ENCODE measurements around the gene SND1. TPM values are rescaled to one million over a fixed set of nuclear protein-coding genes. Genes with fewer than 3 reads are reported as not detected.
"Not testable (repeated sequence)": the region's sequence is repeated elsewhere in the genome, so short reads cannot be mapped to it uniquely, and the experiment has no call there.

SND1 gene
- total RNA-seq, 1 experiment from 2014 or later, result 106 TPM

- DNase-seq (ENCODE audit: low read depth), result no peak
- in situ Hi-C loops (cut with HindIII; ENCODE audit: low pct_unique_long_range_greater_than_20kb, low sequenced_read_pairs), result no loop called here
Measured at GRCh38 chr7:127900141-127900540, 248.1 kb downstream of the SND1 start.

GRCh38 chr7:127900732-127901685, 249.0 kb downstream of the SND1 start:
- DNase-seq (ENCODE audit: low read depth), result no peak
- in situ Hi-C loops (cut with HindIII; ENCODE audit: low pct_unique_long_range_greater_than_20kb, low sequenced_read_pairs), result no loop called here

GRCh38 chr7:127901895-127902703, 250.1 kb downstream of the SND1 start:
- DNase-seq (ENCODE audit: low read depth), result no peak
- in situ Hi-C loops (cut with HindIII; ENCODE audit: low pct_unique_long_range_greater_than_20kb, low sequenced_read_pairs), result no loop called here

GRCh38 chr7:127902753-127903152, 250.8 kb downstream of the SND1 start:
- in situ Hi-C loops (cut with HindIII; ENCODE audit: low pct_unique_long_range_greater_than_20kb, low sequenced_read_pairs); DNase-seq (ENCODE audit: low read depth): not testable (repeated sequence)

GRCh38 chr7:127903892-127904669, 252.1 kb downstream of the SND1 start:
- in situ Hi-C loops (cut with HindIII; ENCODE audit: low pct_unique_long_range_greater_than_20kb, low sequenced_read_pairs), result no loop called here

GRCh38 chr7:127904670-127904985, 252.6 kb downstream of the SND1 start:
- in situ Hi-C loops (cut with HindIII; ENCODE audit: low pct_unique_long_range_greater_than_20kb, low sequenced_read_pairs), result no loop called here
- DNase-seq (ENCODE audit: low read depth), result no peak

More at GRCh38 chr7:127903892-127904669, 252.1 kb downstream of the SND1 start:
- no peak for DNase-seq (ENCODE audit: low read depth)

- no peak for DNase-seq (ENCODE audit: low read depth)
- in situ Hi-C loops (cut with HindIII; ENCODE audit: low pct_unique_long_range_greater_than_20kb, low sequenced_read_pairs), result no loop called here
Measured at GRCh38 chr7:127905021-127905420, 253.0 kb downstream of the SND1 start.

GRCh38 chr7:127905491-127906330, 253.7 kb downstream of the SND1 start:
- in situ Hi-C loops (cut with HindIII; ENCODE audit: low pct_unique_long_range_greater_than_20kb, low sequenced_read_pairs), result no loop called here
- peak; percentile 26 for DNase-seq (ENCODE audit: low read depth)

GRCh38 chr7:127907110-127908040, 255.4 kb downstream of the SND1 start:
- in situ Hi-C loops (cut with HindIII; ENCODE audit: low pct_unique_long_range_greater_than_20kb, low sequenced_read_pairs), result no loop called here

GRCh38 chr7:127908430-127909258, 256.6 kb downstream of the SND1 start:
- in situ Hi-C loops (cut with HindIII; ENCODE audit: low pct_unique_long_range_greater_than_20kb, low sequenced_read_pairs), result no loop called here

More at GRCh38 chr7:127907110-127908040, 255.4 kb downstream of the SND1 start:
- peak; percentile 68 for DNase-seq (ENCODE audit: low read depth)

GRCh38 chr7:127909424-127910152, 257.6 kb downstream of the SND1 start:
- DNase-seq (ENCODE audit: low read depth), result no peak
- in situ Hi-C loops (cut with HindIII; ENCODE audit: low pct_unique_long_range_greater_than_20kb, low sequenced_read_pairs), result no loop called here

More at GRCh38 chr7:127908430-127909258, 256.6 kb downstream of the SND1 start:
- no peak for DNase-seq (ENCODE audit: low read depth)

GRCh38 chr7:127910670-127911069, 258.7 kb downstream of the SND1 start:
- no peak for DNase-seq (ENCODE audit: low read depth)
- in situ Hi-C loops (cut with HindIII; ENCODE audit: low pct_unique_long_range_greater_than_20kb, low sequenced_read_pairs), result no loop called here

GRCh38 chr7:127911968-127912511, 260.0 kb downstream of the SND1 start:
- DNase-seq (ENCODE audit: low read depth), result no peak
- in situ Hi-C loops (cut with HindIII; ENCODE audit: low pct_unique_long_range_greater_than_20kb, low sequenced_read_pairs), result no loop called here

GRCh38 chr7:127912901-127913300, 260.9 kb downstream of the SND1 start:
- in situ Hi-C loops (cut with HindIII; ENCODE audit: low pct_unique_long_range_greater_than_20kb, low sequenced_read_pairs), result no loop called here

GRCh38 chr7:127913686-127914085, 261.7 kb downstream of the SND1 start:
- in situ Hi-C loops (cut with HindIII; ENCODE audit: low pct_unique_long_range_greater_than_20kb, low sequenced_read_pairs), result no loop called here
- DNase-seq (ENCODE audit: low read depth), result no peak

More at GRCh38 chr7:127912901-127913300, 260.9 kb downstream of the SND1 start:
- no peak for DNase-seq (ENCODE audit: low read depth)

Data from Caki2 (cell line).